HEK293 (cell line): Measurements from ENCODE around the gene FBXO42.

Experiments
- GLIS1 ChIP-seq: fragments of 450-650 bp; formaldehyde crosslinking; IDR thresholded peaks from 2 replicates; pipeline ENCODE4 v1.5.1; 2016; ENCODE audit warnings: missing biosample characterization, missing genetic modification characterization
- HOXD13 ChIP-seq: sonication (generic); formaldehyde crosslinking; IDR thresholded peaks from 2 replicates; pipeline ENCODE4 v1.8.0; 2022; ENCODE audit warnings: missing genetic modification reagents, borderline replicate concordance
- KLF16 ChIP-seq: fragments of 450-650 bp; formaldehyde crosslinking; IDR thresholded peaks from 2 replicates; pipeline ENCODE4 v1.5.1; 2017; ENCODE audit warnings: missing biosample characterization, missing genetic modification characterization
- KLF17 ChIP-seq: fragments of 450-650 bp; formaldehyde crosslinking; IDR thresholded peaks from 2 replicates; pipeline ENCODE4 v1.5.1; 2016; ENCODE audit warnings: missing biosample characterization, missing genetic modification characterization
- OSR2 ChIP-seq: fragments of 450-650 bp; formaldehyde crosslinking; IDR thresholded peaks from 2 replicates; pipeline ENCODE4 v1.5.1; 2016; ENCODE audit warnings: missing biosample characterization, missing genetic modification characterization
- SP2 ChIP-seq: fragments of 450-650 bp; formaldehyde crosslinking; IDR thresholded peaks from 2 replicates; pipeline ENCODE4 v1.5.1; 2016; ENCODE audit warnings: missing biosample characterization, missing genetic modification characterization
- TCF7L2 ChIP-seq: IDR thresholded peaks from 2 replicates; pipeline ENCODE4 v1.6.1; 2011; ENCODE audit warnings: low read depth, mild to moderate bottlenecking, inconsistent platforms, low read length, moderate library complexity, borderline replicate concordance
- YY1 ChIP-seq: fragments of 450-650 bp; formaldehyde crosslinking; IDR thresholded peaks from 2 replicates; pipeline ENCODE4 v1.5.1; 2018; ENCODE audit warnings: missing biosample characterization, missing genetic modification characterization
- ZBTB1 ChIP-seq: fragments of 450-650 bp; formaldehyde crosslinking; IDR thresholded peaks from 2 replicates; pipeline ENCODE4 v1.5.1; 2016; ENCODE audit warnings: missing biosample characterization, missing genetic modification characterization
- ZBTB26 ChIP-seq: fragments of 450-650 bp; formaldehyde crosslinking; optimal IDR thresholded peaks from 2 replicates; pipeline ENCODE3; 2016; ENCODE audit warnings: missing biosample characterization, mild to moderate bottlenecking, missing genetic modification characterization
- ZBTB8A ChIP-seq: fragments of 450-650 bp; formaldehyde crosslinking; IDR thresholded peaks from 2 replicates; pipeline ENCODE4 v1.5.1; 2016; ENCODE audit warnings: missing biosample characterization, missing genetic modification characterization
- ZFHX2 ChIP-seq: fragments of 450-650 bp; formaldehyde crosslinking; conservative IDR thresholded peaks from 2 replicates; pipeline ENCODE4 v1.5.1; 2016; ENCODE audit warnings: missing biosample characterization, missing genetic modification characterization
- ZNF114 ChIP-seq: fragments of 450-650 bp; formaldehyde crosslinking; IDR thresholded peaks from 2 replicates; pipeline ENCODE4 v1.5.0; 2017; ENCODE audit warnings: missing biosample characterization, missing genetic modification characterization
- ZNF121 ChIP-seq: fragments of 450-650 bp; formaldehyde crosslinking; IDR thresholded peaks from 2 replicates; pipeline ENCODE4 v1.5.1; 2016; ENCODE audit warnings: missing biosample characterization, missing genetic modification characterization
- ZNF133 ChIP-seq: fragments of 450-650 bp; formaldehyde crosslinking; IDR thresholded peaks from 2 replicates; pipeline ENCODE4 v1.5.1; 2016; ENCODE audit warnings: missing biosample characterization, missing genetic modification characterization
- ZNF174 ChIP-seq: fragments of 450-650 bp; formaldehyde crosslinking; IDR thresholded peaks from 2 replicates; pipeline ENCODE4 v1.5.0; 2017; ENCODE audit warnings: missing biosample characterization, mild to moderate bottlenecking, missing genetic modification characterization
- ZNF184 ChIP-seq: fragments of 450-650 bp; IDR thresholded peaks from 2 replicates; pipeline ENCODE4 v1.5.1; 2018; ENCODE audit warnings: missing biosample characterization, mild to moderate bottlenecking, missing genetic modification characterization
- ZNF202 ChIP-seq: fragments of 450-650 bp; formaldehyde crosslinking; IDR thresholded peaks from 2 replicates; pipeline ENCODE4 v1.5.1; 2016; ENCODE audit warnings: missing biosample characterization, missing genetic modification characterization, borderline replicate concordance
- ZNF239 ChIP-seq: fragments of 450-650 bp; formaldehyde crosslinking; IDR thresholded peaks from 2 replicates; pipeline ENCODE4 v1.5.1; 2016; ENCODE audit warnings: missing biosample characterization, missing genetic modification characterization
- ZNF266 ChIP-seq: fragments of 450-650 bp; formaldehyde crosslinking; IDR thresholded peaks from 2 replicates; pipeline ENCODE4 v1.5.1; 2016; ENCODE audit warnings: missing biosample characterization, missing genetic modification characterization, low read depth
- ZNF341 ChIP-seq: fragments of 450-650 bp; formaldehyde crosslinking; IDR thresholded peaks from 2 replicates; pipeline ENCODE4; 2016; ENCODE audit warnings: low read depth, missing biosample characterization, missing genetic modification characterization
- ZNF354C ChIP-seq: fragments of 450-650 bp; formaldehyde crosslinking; IDR thresholded peaks from 2 replicates; pipeline ENCODE4 v1.5.1; 2016; ENCODE audit warnings: missing biosample characterization, missing genetic modification characterization, low read depth, borderline replicate concordance
- ZNF394 ChIP-seq: fragments of 450-650 bp; formaldehyde crosslinking; IDR thresholded peaks from 2 replicates; pipeline ENCODE4 v1.5.1; 2016; ENCODE audit warnings: missing biosample characterization, missing genetic modification characterization, mild to moderate bottlenecking, moderate library complexity, borderline replicate concordance
- ZNF549 ChIP-seq: fragments of 450-650 bp; IDR thresholded peaks from 2 replicates; pipeline ENCODE4 v1.5.1; 2018; ENCODE audit warnings: missing biosample characterization, missing genetic modification characterization, mild to moderate bottlenecking, inconsistent platforms, moderate library complexity
- ZNF561 ChIP-seq: fragments of 450-650 bp; IDR thresholded peaks from 2 replicates; pipeline ENCODE4 v1.5.1; 2018; ENCODE audit warnings: missing biosample characterization, missing genetic modification characterization, borderline replicate concordance
- ZNF571 ChIP-seq: fragments of 450-650 bp; formaldehyde crosslinking; IDR thresholded peaks from 2 replicates; pipeline ENCODE4 v1.5.0; 2017; ENCODE audit warnings: missing biosample characterization, missing genetic modification characterization
- ZNF596 ChIP-seq: fragments of 450-650 bp; IDR thresholded peaks from 2 replicates; pipeline ENCODE4 v1.5.0; 2018; ENCODE audit warnings: missing biosample characterization, mild to moderate bottlenecking, missing genetic modification characterization, moderate library complexity
- ZNF629 ChIP-seq: fragments of 450-650 bp; formaldehyde crosslinking; IDR thresholded peaks from 2 replicates; pipeline ENCODE4 v1.5.1; 2017; ENCODE audit warnings: missing biosample characterization, missing genetic modification characterization
- ZNF654 ChIP-seq: fragments of 450-650 bp; formaldehyde crosslinking; IDR thresholded peaks from 2 replicates; pipeline ENCODE4 v1.5.1; 2016; ENCODE audit warnings: low read depth, missing biosample characterization, missing genetic modification characterization
- ZNF76 ChIP-seq: fragments of 450-650 bp; formaldehyde crosslinking; IDR thresholded peaks from 2 replicates; pipeline ENCODE4; 2016; ENCODE audit warnings: low read depth, missing biosample characterization, missing genetic modification characterization, borderline replicate concordance
- ZNF830 ChIP-seq: fragments of 450-650 bp; IDR thresholded peaks from 2 replicates; pipeline ENCODE4 v1.5.0; 2018; ENCODE audit warnings: missing biosample characterization, missing genetic modification characterization, low read depth, mild to moderate bottlenecking, moderate library complexity
- ZNF837 ChIP-seq: fragments of 450-650 bp; formaldehyde crosslinking; IDR thresholded peaks from 2 replicates; pipeline ENCODE4 v1.5.1; 2016; ENCODE audit warnings: missing biosample characterization, missing genetic modification characterization
- ZXDB ChIP-seq: fragments of 450-650 bp; formaldehyde crosslinking; IDR thresholded peaks from 2 replicates; pipeline ENCODE4 v1.5.1; 2016; ENCODE audit warnings: missing biosample characterization, missing genetic modification characterization
- TF ChIP-seq, protein P1 (sequence below): fragments of 450-650 bp; formaldehyde crosslinking; IDR thresholded peaks from 2 replicates; pipeline ENCODE4 v1.5.1; 2016; ENCODE audit warnings: missing biosample characterization, missing genetic modification characterization
- TF ChIP-seq, protein P2 (sequence below): fragments of 450-650 bp; formaldehyde crosslinking; IDR thresholded peaks from 2 replicates; pipeline ENCODE4 v1.5.1; 2016; ENCODE audit warnings: missing biosample characterization, missing genetic modification characterization
- TF ChIP-seq, protein P3 (sequence below): fragments of 450-650 bp; formaldehyde crosslinking; IDR thresholded peaks from 2 replicates; pipeline ENCODE4 v1.5.1; 2016; ENCODE audit warnings: missing biosample characterization, missing genetic modification characterization

FBXO42 gene

GRCh38 chr1:16206547-16207317, 145.5 kb downstream of the FBXO42 start (continued):
- TF ChIP-seq, protein P1, sequence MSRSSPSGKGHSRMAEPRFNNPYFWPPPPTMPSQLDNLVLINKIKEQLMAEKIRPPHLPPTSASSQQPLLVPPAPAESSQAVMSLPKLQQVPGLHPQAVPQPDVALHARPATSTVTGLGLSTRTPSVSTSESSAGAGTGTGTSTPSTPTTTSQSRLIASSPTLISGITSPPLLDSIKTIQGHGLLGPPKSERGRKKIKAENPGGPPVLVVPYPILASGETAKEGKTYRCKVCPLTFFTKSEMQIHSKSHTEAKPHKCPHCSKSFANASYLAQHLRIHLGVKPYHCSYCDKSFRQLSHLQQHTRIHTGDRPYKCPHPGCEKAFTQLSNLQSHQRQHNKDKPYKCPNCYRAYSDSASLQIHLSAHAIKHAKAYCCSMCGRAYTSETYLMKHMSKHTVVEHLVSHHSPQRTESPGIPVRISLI (tag by site-specific recombination), result no peak
- TF ChIP-seq ZNF76 (tag by site-specific recombination) (peak; percentile 33; the same call in 1 of the 2 replicates), ZFHX2 (tag by site-specific recombination) (peak; percentile 66), KLF17 (peak; percentile 60; the same call in 1 of the 2 replicates), HOXD13 (no peak), ZNF596 (tag by site-specific recombination) (peak; percentile 30; the same call in 1 of the 2 replicates), ZBTB1 (tag by site-specific recombination) (no peak), ZNF629 (peak; percentile 49), ZNF561 (peak; percentile 63; the same call in 1 of the 2 replicates), ZNF654 (tag by site-specific recombination) (no peak), ZNF121 (tag by site-specific recombination) (peak; percentile 95), ZBTB26 (tag by site-specific recombination) (peak; percentile 97), ZNF202 (tag by site-specific recombination) (no peak), ZNF266 (tag by site-specific recombination) (no peak), ZNF184 (tag by site-specific recombination) (no peak), ZNF174 (no peak), ZNF837 (no peak), ZNF394 (tag by site-specific recombination) (0 out of 2 replicates have a peak, but pooled peaks have one; percentile 38), ZNF571 (tag by site-specific recombination) (no peak), ZBTB8A (tag by site-specific recombination) (peak; percentile 69), SP2 (tag by site-specific recombination) (peak; percentile 91), ZNF239 (tag by site-specific recombination) (no peak), YY1 (no peak), ZNF114 (tag by site-specific recombination) (no peak), ZXDB (tag by site-specific recombination) (peak; percentile 61; the same call in 1 of the 2 replicates), TCF7L2 (no peak), ZNF133 (tag by site-specific recombination) (no peak), ZNF549 (tag by site-specific recombination) (no peak), ZNF830 (tag by site-specific recombination) (no peak), OSR2 (tag by site-specific recombination) (0 out of 2 replicates have a peak, but pooled peaks have one; percentile 6), ZNF354C (tag by site-specific recombination) (no peak), GLIS1 (tag by site-specific recombination) (peak; percentile 64), ZNF341 (peak; percentile 68), KLF16 (peak; percentile 54; the same call in 1 of the 2 replicates)
- TF ChIP-seq, protein P2, sequence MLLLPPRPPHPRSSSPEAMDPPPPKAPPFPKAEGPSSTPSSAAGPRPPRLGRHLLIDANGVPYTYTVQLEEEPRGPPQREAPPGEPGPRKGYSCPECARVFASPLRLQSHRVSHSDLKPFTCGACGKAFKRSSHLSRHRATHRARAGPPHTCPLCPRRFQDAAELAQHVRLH (tag by site-specific recombination), result no peak
- TF ChIP-seq, protein P3, sequence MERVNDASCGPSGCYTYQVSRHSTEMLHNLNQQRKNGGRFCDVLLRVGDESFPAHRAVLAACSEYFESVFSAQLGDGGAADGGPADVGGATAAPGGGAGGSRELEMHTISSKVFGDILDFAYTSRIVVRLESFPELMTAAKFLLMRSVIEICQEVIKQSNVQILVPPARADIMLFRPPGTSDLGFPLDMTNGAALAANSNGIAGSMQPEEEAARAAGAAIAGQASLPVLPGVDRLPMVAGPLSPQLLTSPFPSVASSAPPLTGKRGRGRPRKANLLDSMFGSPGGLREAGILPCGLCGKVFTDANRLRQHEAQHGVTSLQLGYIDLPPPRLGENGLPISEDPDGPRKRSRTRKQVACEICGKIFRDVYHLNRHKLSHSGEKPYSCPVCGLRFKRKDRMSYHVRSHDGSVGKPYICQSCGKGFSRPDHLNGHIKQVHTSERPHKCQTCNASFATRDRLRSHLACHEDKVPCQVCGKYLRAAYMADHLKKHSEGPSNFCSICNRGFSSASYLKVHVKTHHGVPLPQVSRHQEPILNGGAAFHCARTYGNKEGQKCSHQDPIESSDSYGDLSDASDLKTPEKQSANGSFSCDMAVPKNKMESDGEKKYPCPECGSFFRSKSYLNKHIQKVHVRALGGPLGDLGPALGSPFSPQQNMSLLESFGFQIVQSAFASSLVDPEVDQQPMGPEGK (tag by site-specific recombination), result peak; percentile 48; the same call in 1 of the 2 replicates
